Ecto neural progenitor cell (in vitro differentiated cells): ENCODE results near the gene MX1.

Source experiments
- DNase-seq: peaks from one replicate; pipeline ENCODE4 v3.0.0-alpha.2; 2018; ENCODE audit warnings: low spot score

The MX1 gene

GRCh38 chr21:41460578-41461527 lies 34.8 kb downstream of the MX1 start:
- peak; percentile 76 for DNase-seq

DNA sequence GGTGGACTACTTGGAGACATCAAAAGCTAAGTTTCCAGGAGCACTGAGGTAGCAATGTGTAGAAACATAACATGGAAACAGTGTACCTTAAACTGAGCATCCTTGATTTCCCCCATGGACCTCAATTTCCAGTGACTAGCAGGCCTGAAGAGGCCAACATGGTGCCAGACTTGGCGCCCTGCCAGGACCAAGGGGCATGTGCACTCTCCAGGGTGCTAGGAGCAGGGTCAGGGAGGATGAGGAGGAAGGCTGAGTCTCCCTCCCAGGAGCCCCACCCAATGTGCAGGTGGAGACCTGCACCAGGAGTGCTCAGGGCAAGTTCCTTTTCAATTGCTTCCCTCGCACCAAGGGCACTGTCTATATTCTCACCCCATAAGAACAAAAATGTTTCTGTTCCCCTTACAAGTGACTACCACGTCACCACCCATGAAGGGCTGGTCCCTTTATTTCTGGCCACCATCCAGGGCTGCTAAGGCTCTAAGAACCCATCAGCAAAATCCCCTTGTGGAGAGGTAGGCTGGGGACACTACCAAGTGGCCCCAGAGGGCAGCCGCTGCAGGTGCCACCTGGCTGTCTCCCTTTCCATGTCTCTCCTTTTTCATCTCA lies 39.2 kb downstream of the MX1 start:
- no peak for DNase-seq

- no peak for DNase-seq
Observed at GRCh38 chr21:41466024-41466820, 40.2 kb downstream of the MX1 start.

DNA sequence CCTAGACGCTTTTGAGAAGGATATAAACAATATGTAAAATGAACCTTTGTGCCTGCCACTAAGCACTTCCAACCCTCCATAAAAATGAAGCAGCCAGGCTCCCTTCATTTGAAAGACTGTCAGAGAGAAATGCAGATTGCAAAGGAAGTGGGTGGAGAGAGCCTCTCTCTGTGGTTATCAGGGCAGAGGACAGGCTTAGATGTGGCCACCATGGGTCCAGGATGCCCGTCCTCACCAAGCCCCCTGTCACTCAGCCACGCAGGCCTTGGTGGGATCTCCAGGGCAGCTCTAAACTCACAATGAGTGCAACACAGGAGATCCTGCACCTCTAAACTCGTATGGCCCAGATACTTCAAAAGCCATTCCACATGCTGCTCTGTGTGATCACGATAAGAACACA lies 44.0 kb downstream of the MX1 start:
- no peak for DNase-seq

DNA sequence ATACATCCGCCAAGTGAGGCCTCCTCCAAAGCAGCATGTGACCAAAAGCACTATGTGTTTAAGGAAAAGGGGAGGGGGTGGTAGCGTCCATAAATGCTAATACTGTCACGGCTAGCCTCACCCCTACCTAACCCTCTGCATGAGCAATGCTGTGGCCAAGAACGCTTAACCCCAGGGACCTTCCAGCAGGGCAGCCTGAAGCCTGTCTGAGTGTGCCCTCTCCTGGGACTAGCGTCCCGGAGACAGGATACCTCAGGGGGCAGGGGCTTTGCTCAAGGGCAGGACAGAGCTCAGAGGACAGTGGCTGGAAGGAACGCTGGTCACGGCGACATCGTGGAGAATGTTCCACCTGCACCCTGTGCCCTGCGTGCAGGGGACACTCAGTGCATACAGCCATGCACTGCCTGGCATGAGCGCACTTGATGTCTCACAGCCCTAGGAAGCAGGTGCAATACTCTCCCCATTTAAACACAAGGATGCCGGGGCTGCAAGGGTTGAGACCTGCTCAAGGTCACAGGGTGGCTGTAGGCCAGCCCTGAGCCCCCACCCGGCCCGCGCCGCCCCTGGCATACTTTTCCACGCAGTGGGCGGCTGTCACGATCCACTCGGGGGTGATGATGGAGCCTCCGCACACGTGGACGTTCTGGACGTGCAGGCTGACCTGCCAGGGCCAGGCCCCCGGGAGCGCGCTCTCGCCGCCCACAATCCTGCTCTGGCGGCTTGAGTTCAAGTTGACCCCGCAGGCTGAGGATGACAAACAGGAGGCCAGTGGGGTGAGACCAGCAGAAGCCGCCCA lies 46.9 kb downstream of the MX1 start:
- no peak for DNase-seq

- DNase-seq: no peak
Observed at GRCh38 chr21:41475714-41476420, 49.8 kb downstream of the MX1 start.

GRCh38 chr21:41477641-41478318 lies 51.7 kb downstream of the MX1 start:
- peak; percentile 59 for DNase-seq

GRCh38 chr21:41478319-41479177 lies 52.5 kb downstream of the MX1 start:
- no peak for DNase-seq

GRCh38 chr21:41479686-41480085 lies 53.6 kb downstream of the MX1 start:
- no peak for DNase-seq

DNA sequence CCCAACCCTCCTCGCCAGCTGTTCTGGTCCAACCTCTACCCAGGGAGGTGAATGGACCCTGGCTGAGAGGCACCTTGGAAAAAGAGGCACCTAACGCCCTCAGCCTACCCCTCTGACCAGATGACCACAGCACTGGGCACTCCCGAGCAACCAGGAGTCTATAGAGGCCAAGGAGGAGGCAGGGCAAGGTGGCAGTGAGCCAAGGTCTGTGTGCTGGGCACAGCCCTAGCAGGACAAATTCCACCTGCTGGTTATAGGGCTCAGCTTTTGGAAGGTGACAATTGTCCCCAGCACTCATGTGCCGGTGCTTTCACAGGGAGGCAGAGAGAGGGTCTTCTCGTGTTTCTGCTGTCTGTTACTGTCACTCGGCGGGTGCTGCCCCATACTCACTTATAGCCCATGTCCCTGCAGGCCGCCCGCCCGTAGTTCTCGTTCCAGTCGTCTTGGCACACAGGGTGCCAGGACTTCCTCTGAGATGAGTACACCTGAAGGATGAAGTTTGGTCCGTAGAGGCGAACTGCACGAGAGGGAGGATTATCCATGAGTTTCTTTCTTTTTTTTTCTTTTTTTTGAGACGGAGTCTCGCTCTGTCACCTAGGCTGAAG lies 54.1 kb downstream of the MX1 start:
- DNase-seq: no peak

- no peak for DNase-seq
Observed at GRCh38 chr21:41481191-41481590, 55.2 kb downstream of the MX1 start.

DNA sequence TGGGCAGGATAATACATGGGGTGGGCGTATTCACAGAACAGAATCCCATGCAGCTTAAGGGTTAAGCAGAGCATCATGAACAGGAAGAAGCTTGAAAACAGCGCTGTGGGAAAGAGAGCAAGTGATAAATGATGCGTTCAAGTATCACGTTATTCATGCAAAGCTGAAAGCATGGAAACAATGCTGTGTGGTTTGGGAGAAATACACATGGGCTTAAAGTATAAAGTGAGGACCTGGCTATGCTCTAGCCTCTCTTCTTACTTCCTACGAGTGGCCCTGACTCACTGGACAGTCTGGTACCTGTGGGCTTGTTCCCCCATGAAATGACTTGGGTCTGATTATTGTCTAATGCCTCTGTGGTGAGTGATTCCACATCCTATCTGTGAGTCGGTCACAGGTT lies 56.3 kb downstream of the MX1 start:
- DNase-seq: no peak

GRCh38 chr21:41482980-41483379 lies 56.9 kb downstream of the MX1 start:
- DNase-seq: no peak

DNA sequence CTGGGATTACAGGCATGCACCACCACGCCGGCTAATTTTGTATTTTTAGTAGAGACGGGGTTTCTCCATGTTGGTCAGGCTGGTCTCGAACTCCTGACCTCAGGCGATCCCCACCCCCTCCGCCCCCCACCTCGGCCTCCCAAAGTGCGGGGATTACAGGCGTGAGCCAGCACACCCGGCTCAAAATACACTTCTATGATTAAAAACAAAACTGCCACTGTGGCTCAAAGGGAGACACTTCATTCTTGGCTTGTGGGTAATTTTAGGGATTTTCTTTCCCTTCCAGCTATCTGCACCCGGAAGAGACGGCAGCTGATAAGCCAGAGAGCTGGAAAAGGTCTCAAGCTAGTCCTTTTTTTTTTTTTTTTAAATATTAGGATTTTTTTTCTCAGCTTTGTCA lies 57.4 kb downstream of the MX1 start:
- DNase-seq: no peak

GRCh38 chr21:41483973-41484372 lies 57.9 kb downstream of the MX1 start:
- no peak for DNase-seq

- DNase-seq: no peak
Observed at GRCh38 chr21:41487082-41487481, 61.0 kb downstream of the MX1 start.

DNA sequence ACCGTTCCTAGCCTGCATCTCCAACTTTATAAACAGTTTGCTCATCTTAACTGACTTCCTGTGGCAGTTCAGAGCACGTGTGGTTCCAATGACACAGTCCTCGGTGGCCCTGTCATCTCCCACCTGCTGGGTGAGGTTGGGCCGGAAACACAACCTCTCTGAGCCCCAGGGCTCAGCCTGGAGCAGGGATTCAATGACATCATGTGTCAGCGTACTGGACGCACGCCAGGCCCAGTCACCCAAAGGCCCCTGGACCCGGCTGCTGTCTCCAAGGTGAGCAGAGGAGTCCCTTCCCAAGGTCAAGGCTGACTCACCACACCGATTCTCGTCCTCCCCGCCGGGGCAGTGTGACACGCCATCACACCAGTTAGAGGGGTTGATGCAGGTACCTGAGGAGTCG lies 62.0 kb downstream of the MX1 start:
- no peak for DNase-seq

DNA sequence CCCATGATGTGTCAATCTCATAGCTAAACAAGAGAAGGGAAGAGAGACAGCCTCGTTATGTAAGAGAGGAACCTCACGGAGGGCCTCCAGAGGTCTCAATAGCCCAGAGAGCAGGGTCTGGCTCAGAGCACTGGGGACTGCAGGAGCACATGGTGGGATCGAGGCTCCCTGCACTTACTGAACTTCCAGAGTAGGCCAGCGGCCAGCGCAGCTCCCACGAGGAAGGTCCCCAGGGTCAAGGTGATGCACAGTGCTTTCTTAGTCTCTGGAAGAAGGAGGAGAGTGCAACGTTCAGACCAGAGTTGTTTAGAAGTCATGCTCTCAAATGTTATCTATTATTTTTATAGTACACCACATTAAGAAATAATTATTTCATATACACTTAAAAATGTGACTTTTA lies 63.3 kb downstream of the MX1 start:
- DNase-seq: no peak

GRCh38 chr21:41490330-41490729 lies 64.3 kb downstream of the MX1 start:
- no peak for DNase-seq
